B cell (primary cell): Measurements from ENCODE around the gene HJV.

Experiments used
- EZH2 ChIP-seq: IDR thresholded peaks from 2 replicates; pipeline ENCODE4 v1.6.1; 2012; ENCODE audit warnings: borderline replicate concordance, low read depth, mild to moderate bottlenecking, moderate library complexity, low read length; ENCODE audit not compliant: insufficient read depth, poor library complexity, severe bottlenecking
- TF ChIP-seq, protein P1 (sequence below): fragments of 200-600 bp; IDR thresholded peaks from one replicate; pipeline ENCODE4 v1.8.0; 2022; ENCODE audit warnings: antibody characterized with exemption, mild to moderate bottlenecking

- TF ChIP-seq, protein P1, sequence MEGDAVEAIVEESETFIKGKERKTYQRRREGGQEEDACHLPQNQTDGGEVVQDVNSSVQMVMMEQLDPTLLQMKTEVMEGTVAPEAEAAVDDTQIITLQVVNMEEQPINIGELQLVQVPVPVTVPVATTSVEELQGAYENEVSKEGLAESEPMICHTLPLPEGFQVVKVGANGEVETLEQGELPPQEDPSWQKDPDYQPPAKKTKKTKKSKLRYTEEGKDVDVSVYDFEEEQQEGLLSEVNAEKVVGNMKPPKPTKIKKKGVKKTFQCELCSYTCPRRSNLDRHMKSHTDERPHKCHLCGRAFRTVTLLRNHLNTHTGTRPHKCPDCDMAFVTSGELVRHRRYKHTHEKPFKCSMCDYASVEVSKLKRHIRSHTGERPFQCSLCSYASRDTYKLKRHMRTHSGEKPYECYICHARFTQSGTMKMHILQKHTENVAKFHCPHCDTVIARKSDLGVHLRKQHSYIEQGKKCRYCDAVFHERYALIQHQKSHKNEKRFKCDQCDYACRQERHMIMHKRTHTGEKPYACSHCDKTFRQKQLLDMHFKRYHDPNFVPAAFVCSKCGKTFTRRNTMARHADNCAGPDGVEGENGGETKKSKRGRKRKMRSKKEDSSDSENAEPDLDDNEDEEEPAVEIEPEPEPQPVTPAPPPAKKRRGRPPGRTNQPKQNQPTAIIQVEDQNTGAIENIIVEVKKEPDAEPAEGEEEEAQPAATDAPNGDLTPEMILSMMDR: no peak
- no peak for TF ChIP-seq EZH2
These were observed 13.5 kb upstream of the HJV start for GRCh38 chr1:146035048-146035423.
